ENCODE results near the gene DDRGK1. TPM values are rescaled to one million over a fixed set of nuclear protein-coding genes. Genes with fewer than 3 reads are reported as not detected.
"Not testable (repeated sequence)": the region's sequence is repeated elsewhere in the genome, so short reads cannot be mapped to it uniquely, and the experiment has no call there.

The DDRGK1 gene
- total RNA-seq, 3 donors from 2014 or later, result 65.4 to 75.8 (median 68.9) TPM

DNA sequence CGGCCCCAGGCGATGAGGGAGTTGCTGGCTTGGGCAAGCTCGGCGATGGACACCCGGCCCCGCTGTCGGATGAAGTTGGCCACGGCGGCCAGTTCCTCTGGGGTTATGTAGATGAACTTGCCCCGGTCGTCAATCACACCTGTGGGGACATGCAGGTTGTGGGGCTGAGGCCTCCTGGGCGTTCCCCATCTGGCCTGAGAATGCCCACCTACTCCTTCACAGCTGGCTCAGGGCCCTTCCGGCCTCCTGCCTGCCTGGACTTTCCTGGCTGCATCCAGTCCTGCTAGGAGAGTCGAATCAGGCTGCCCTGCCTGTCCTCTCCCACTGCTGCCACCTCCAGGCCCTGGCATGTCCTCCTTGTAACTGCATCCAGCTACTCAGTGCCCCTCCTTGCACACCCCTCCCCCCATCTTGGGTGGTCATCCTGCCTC is 13.8 kb downstream of the DDRGK1 start:
- Mint-ChIP-seq H3K27me3 (ENCODE audit: low read depth) (no peaks in the 10 kb centered on the region), H3K4me1 (ENCODE audit: low read depth) (peaks cover 3% of the 10 kb centered on the region), H3K9me3 (no peaks in the 10 kb centered on the region), H3K36me3 (ENCODE audit: insufficient read depth) (peaks cover 24% of the 10 kb centered on the region), H3K4me3 (no peak overlapping the region)
- DNase-seq (no peak), ATAC-seq (no peak)

DNA sequence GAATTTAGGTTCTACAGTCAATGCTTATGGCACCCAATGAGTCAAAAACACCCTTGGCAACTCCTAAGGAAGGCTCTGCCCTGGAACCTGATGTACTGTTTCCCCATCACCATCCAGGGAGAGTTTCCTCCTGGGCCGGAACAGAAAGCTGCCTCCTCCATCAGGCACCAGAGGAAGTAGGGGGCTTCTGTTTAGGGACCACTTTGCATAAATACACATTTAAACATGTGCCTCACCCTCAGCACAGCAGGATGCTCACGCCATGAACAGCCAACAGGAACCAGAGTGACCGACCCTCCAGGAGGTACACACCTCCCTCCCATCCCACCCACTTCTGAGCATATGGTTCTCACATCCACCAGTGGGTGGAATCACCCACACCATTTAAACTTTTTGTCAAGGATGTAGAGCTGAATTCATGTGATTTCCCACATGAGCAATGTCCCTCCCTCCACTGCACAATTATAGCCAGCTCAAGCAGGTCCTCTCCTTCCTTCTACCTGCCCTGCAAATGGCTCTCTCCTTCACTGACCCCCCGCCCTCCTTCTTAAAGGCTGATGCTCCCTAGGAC is 14.8 kb downstream of the DDRGK1 start:
- DNase-seq, result no peak
- ATAC-seq, result no peak
- H3K4me3 Mint-ChIP-seq, result no peak overlapping the region
- H3K9me3 Mint-ChIP-seq, result no peaks in the 10 kb centered on the region
- peaks cover 17% of the 10 kb centered on the region for H3K36me3 Mint-ChIP-seq (ENCODE audit: insufficient read depth)
- no peaks in the 10 kb centered on the region for H3K27me3 Mint-ChIP-seq (ENCODE audit: low read depth)
- H3K4me1 Mint-ChIP-seq (ENCODE audit: low read depth), result no peaks in the 10 kb centered on the region

DNA sequence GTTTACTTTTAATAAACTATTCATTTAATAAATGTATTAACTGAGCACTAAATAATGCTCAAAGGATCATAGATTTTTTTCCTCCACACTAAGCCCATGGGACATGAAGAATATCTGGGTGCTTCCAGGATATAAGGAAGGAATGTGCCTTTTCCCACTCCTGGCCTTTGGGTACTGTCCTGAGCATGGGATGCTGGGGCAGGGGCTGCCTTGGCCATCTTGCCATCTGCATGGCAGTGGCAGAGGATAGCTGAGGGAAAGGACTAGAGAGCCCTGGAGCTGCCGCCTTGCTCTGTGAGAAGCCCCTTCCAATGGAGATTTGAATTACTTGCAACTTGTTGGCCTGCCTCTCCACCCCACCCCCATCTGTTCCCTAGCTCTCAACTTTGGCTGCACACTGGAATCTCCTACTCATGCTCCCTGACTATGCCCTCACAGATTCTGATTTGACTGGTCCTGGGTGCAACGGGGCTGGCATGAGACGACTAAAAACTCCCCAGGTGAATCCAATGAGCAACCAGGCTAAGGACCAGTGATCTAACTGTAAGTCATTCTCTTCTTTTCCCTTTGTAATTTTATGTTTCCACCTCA is 15.6 kb downstream of the DDRGK1 start:
- ATAC-seq, result no peak

DNA sequence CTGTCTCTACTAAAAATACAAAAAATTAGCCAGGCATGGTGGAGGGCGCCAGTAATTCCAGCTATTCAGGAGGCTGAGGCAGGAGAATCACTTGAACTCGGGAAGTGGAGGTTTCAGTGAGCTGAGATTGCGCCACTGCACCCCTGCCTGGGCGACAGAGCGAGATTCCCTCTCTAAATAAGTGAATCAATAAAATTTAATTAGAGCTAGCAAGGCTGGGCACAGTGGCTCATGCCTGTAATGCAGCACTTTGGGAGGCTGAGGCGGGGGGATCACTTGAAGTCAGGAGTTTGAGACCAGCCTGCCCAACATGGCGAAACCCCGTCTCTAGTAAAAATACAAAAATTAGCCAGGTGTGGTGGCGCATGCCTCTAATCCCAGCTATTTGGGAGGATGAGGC is 16.6 kb downstream of the DDRGK1 start:
- H3K4me1 Mint-ChIP-seq (ENCODE audit: low read depth); H3K27me3 Mint-ChIP-seq (ENCODE audit: low read depth); ATAC-seq; H3K9me3 Mint-ChIP-seq; DNase-seq; H3K4me3 Mint-ChIP-seq: not testable (repeated sequence)
- peaks cover 17% of the 10 kb centered on the region for H3K36me3 Mint-ChIP-seq (ENCODE audit: insufficient read depth)

More for the DNA sequence above, 15.6 kb downstream of the DDRGK1 start:
- no peak overlapping the region for H3K4me3 Mint-ChIP-seq
- no peak for DNase-seq
- H3K27me3 Mint-ChIP-seq (ENCODE audit: low read depth), result no peaks in the 10 kb centered on the region
- no peaks in the 10 kb centered on the region for H3K4me1 Mint-ChIP-seq (ENCODE audit: low read depth)
- H3K36me3 Mint-ChIP-seq (ENCODE audit: insufficient read depth), result peaks cover 17% of the 10 kb centered on the region
- no peaks in the 10 kb centered on the region for H3K9me3 Mint-ChIP-seq

DNA sequence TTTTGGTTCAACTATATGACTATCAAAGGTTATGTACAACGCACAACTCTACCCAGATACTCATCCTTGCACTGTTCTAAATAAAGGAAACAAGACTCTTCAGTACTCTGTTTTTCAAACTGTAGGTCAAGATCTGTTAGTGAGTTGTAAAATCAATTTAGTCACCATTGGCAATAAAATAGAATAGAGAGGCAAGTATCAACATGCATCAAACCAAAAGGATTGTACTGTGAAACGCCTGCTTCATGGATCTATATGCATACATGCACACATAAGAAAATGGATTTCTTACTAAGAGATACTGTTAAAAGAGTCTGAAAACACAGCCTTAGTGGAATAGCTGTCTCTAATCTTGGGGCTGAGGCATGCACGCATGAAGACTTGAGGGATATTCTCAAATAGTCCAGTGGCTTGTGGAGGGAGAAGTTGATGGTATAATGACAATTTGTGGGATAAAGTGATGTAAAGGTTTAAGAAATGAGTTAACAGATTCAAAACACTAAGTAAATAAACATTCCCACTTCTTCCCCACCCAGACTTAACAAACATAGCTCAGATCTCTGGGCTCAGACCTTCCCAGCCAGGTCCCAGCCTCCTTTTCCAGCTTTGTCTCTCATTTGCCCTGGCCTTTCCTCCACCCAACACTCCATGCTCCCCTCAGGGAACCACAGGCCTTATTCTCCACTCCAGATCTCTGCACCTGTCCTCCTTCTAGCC is 20.4 kb downstream of the DDRGK1 start:
- no peaks in the 10 kb centered on the region for H3K9me3 Mint-ChIP-seq
- H3K4me3 Mint-ChIP-seq, result no peak overlapping the region
- H3K36me3 Mint-ChIP-seq (ENCODE audit: insufficient read depth), result no peaks in the 10 kb centered on the region
- H3K4me1 Mint-ChIP-seq (ENCODE audit: low read depth), result no peaks in the 10 kb centered on the region
- ATAC-seq (no peak), DNase-seq (no peak)
- H3K27me3 Mint-ChIP-seq (ENCODE audit: low read depth), result no peaks in the 10 kb centered on the region

DNA sequence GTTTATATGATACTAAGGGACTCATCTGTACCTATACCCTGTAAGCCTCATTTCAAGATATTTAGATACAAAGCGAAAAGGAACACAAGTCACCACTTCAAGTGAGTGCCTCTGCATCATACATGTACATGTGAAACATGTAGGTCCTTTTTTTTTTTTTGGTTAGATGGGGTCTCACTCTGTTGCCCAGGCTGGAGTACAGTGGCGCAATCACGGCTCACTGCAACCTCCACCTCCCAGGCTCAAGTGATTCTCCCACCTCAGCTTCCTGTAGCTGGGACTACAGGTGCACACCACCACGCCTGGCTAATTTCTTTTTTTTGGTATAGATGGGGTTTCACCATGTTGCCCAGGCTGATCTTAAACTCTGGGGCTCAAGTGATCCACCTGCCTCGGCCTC is 22.1 kb downstream of the DDRGK1 start:
- H3K9me3 Mint-ChIP-seq, result not testable (repeated sequence)

DNA sequence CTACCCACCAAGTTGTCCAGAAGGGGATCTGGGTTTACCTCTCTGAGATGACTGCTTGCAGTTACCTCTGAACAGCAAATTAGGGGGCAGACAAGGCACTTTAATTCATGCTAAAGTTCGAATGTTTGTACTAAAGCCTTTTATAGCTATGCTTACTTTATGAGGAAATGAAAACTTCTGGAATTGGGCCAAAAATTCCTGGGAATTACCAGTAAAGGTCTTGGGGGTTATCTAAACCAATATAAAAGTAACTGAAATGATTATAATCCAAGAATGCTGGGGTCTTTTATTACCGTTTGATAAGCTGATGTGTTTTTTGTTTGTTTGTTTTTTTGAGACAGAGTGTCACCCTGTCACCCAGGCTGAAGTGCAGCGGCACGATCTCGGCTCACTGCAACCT is 23.2 kb downstream of the DDRGK1 start:
- H3K4me1 Mint-ChIP-seq (ENCODE audit: low read depth), result no peaks in the 10 kb centered on the region
- ATAC-seq (no peak), DNase-seq (no peak)

More for the DNA sequence above, 22.1 kb downstream of the DDRGK1 start:
- not testable (repeated sequence) for H3K27me3 Mint-ChIP-seq (ENCODE audit: low read depth); H3K36me3 Mint-ChIP-seq (ENCODE audit: insufficient read depth); DNase-seq; H3K4me3 Mint-ChIP-seq; H3K4me1 Mint-ChIP-seq (ENCODE audit: low read depth); ATAC-seq

DNA sequence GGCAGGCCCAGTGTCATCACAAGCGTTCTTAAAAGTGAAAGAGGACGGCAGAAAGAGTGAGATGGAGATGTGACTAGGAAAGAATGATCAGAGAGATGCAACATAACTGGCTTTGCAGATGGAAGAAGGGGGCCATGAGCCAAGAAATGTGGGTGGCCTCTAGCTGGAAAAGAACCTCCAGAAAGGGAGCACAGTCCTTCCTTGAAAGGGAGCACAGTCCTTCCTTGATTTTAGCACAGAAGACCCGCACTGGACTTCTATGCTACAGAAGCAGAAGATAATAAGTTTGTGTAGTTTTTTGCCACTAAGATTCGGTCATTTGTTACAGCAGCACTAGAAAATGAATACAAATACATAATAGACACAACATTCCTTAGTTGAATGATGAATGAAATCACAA is 24.2 kb downstream of the DDRGK1 start:
- no peaks in the 10 kb centered on the region for H3K9me3 Mint-ChIP-seq
- ATAC-seq (no peak), DNase-seq (no peak)
- H3K4me1 Mint-ChIP-seq (ENCODE audit: low read depth), result no peaks in the 10 kb centered on the region
- no peak overlapping the region for H3K4me3 Mint-ChIP-seq
- peaks cover 2% of the 10 kb centered on the region for H3K27me3 Mint-ChIP-seq (ENCODE audit: low read depth)
- H3K36me3 Mint-ChIP-seq (ENCODE audit: insufficient read depth), result no peaks in the 10 kb centered on the region

More for the DNA sequence above, 23.2 kb downstream of the DDRGK1 start:
- H3K4me3 Mint-ChIP-seq, result no peak overlapping the region
- no peaks in the 10 kb centered on the region for H3K9me3 Mint-ChIP-seq
- H3K36me3 Mint-ChIP-seq (ENCODE audit: insufficient read depth), result no peaks in the 10 kb centered on the region
- no peaks in the 10 kb centered on the region for H3K27me3 Mint-ChIP-seq (ENCODE audit: low read depth)

DNA sequence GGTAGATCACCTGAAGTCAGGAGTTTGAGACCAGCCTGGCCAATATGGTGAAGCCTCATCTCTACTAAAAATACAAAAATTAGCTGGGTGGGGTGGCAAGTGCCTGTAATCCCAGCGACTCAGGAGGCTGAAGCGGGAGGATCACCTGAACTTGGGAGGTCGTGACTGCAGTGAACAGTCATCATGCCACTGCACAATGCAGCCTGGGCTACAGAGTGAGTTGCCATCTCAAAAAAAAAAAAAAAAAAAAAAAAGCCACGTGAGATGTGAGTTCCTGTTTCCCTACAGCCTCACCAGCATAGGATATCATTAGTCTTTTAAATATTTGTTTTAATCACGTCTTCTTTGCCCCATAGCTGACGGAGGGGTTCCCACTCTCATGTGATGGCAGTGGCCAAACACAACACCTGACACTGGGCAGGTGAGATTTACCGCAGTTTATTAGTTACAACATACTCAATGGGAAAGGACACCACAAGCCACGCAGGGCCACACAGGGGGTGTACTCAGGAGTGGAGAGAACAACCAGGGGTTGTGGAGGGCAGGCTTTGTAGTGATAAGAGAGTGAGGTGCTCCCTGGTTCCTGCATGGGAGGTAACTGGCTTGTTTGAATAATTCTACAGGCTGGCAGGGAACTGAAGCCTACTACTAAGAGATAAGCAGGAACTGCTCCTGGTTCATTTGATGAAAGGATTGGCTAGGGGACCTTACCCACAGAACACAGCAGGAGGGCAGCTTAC is 26.6 kb downstream of the DDRGK1 start:
- ATAC-seq, result no peak
- DNase-seq, result no peak
- Mint-ChIP-seq H3K36me3 (ENCODE audit: insufficient read depth) (no peaks in the 10 kb centered on the region), H3K27me3 (ENCODE audit: low read depth) (peaks cover 12% of the 10 kb centered on the region), H3K9me3 (no peaks in the 10 kb centered on the region), H3K4me1 (ENCODE audit: low read depth) (peaks cover 5% of the 10 kb centered on the region), H3K4me3 (no peak overlapping the region)

DNA sequence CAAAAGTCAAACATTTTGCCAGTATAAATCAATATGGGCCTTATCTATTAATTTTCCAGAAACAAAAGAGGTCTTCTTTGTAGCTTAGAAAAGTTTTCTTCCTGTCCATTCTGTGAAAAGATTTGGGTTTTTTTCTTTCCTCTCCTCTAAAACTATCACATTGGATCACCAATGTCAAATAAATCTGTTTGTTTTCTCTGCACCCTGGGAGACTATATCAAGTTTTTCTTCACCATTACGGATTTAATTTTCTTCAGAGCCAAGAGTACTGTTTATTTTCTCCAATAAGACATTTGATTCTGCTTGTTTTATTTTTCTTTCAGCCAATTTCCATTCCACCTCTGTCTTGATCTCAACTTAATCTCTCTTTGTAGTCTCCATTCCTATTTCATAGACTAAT is 29.2 kb downstream of the DDRGK1 start:
- Mint-ChIP-seq H3K9me3 (no peaks in the 10 kb centered on the region), H3K4me3 (no peak overlapping the region)
- no peak for ATAC-seq

DNA sequence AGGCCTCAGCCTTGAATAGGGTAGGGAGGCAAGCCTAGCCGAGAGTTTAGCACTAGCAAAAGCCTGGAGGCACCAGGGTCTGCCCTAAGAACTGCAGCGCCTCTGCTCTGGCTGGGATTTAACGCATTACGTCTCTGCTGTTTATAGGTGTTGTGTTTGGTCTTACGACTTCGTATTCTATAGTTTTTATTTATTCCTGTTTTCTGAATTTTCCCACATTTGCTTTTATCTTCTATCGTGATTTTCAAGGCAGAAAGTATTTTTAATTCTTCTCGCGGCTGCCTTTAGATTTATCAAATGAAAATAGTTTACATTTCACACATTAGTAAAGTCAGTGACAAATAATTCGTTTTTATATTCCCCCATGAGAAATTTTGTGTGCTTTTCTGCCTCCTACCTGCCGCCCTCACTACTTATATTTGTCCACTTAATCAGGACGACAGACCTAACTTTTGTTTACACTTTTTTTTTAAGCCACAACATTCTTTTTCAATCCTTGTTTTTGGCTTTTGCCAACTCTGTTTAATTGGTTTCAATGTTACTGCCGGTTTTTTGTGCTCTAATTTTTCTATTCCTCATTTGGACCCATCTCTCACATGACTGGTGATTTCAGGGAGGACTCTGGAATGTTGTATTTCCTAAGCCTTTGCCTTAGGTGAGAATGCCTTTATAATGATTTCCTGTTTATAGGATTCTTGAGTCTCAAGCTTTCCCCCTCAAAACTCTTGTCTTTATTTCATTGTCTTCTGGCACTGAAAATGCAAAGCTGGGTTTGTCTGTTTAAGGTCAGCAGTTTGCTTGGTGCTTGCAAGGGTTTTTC is 29.8 kb downstream of the DDRGK1 start:
- ATAC-seq (no peak), DNase-seq (no peak)
- H3K9me3 Mint-ChIP-seq, result no peaks in the 10 kb centered on the region
- H3K4me1 Mint-ChIP-seq (ENCODE audit: low read depth), result peaks cover 10% of the 10 kb centered on the region
- no peaks in the 10 kb centered on the region for H3K36me3 Mint-ChIP-seq (ENCODE audit: insufficient read depth)
- H3K4me3 Mint-ChIP-seq, result peak overlapping the region; percentile 84
- peaks cover 20% of the 10 kb centered on the region for H3K27me3 Mint-ChIP-seq (ENCODE audit: low read depth)

More for the DNA sequence above, 29.2 kb downstream of the DDRGK1 start:
- H3K27me3 Mint-ChIP-seq (ENCODE audit: low read depth), result peaks cover 18% of the 10 kb centered on the region
- peaks cover 10% of the 10 kb centered on the region for H3K4me1 Mint-ChIP-seq (ENCODE audit: low read depth)
- no peak for DNase-seq
- no peaks in the 10 kb centered on the region for H3K36me3 Mint-ChIP-seq (ENCODE audit: insufficient read depth)

DNA sequence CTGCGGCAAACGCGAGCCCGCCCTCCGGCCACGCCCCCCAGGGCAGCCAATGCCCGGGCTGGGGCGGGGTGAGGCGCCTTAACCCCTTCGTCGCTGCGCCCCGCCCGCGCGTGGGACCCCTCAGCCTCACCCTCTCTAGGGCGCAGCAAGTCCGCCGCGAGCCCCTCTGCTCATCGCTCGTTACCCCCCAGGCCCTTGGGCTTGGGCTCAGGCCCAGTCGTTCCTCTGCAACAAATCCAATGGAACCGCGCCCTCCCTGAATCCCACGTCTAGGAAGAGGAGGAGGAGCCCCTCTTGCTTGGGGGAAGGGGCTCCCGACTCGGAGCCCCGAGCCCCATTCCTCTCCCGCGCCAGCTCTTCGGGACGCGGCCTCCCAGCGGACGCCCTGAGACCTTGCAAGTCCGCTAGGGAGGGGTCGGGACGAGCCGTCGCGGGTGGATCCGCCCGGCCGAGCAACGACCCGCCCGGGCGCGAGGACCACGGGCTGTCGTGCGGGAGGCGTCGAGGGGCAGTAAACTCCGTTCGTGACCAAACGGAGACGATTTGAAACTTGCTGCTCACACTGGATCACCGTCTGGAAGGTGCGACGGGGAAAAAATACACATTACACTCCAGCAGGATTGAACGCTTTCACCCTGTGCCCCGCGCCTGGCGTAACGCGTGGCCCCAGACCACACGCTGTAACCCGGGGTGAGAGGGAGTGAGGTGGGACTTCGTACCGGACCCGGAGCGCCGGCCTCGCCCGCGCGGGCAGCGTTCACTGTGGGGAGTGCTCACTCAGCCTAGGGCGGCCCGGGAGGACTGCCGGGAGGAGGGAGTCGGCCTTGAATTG is 30.7 kb downstream of the DDRGK1 start:
- ATAC-seq, result peak; percentile 94 to 95
- peaks cover 26% of the 10 kb centered on the region for H3K27me3 Mint-ChIP-seq (ENCODE audit: low read depth)
- H3K36me3 Mint-ChIP-seq (ENCODE audit: insufficient read depth), result peaks cover 1% of the 10 kb centered on the region
- peak; percentile 91 for DNase-seq
- H3K4me3 Mint-ChIP-seq, result peak overlapping the region; percentile 84
- H3K4me1 Mint-ChIP-seq (ENCODE audit: low read depth), result peaks cover 10% of the 10 kb centered on the region
- no peaks in the 10 kb centered on the region for H3K9me3 Mint-ChIP-seq

DNA sequence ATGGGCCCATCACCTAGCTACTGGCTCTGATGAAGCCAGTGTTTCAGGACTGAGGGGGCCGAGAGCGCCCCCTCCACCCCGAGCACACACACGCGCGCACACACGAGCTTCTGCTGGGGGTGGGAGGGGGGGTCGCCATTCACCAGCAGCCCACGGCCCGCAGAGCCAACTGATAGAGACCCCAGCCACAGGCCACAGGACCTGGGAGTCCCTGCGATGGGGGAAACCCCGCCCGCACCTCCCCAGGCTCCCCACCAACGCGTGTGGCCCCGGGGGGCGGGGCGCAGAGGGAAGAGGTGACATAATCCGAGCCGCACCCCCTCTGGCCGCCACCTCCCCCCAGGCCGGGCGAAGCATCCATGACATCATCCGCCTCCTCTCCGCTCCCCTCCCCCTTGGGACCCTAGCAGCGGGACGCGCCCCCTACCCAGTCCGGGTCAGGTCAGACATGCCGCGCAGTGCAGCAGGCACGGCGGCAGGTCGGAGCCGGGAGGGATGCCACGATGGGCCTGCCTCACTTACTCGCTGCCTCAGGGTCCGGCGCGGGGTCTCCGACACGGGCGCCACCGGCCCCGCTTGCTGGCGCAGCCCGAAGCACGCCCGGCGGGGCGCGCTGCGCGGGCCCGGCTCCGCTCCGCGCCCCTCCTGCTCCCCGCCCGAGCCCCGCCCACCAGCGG is 31.4 kb downstream of the DDRGK1 start, which contains the start of gene LZTS3:
LZTS3 (minus strand) TSS at position 617 of the 677 bp plus-strand sequence. CDS start 6,386 bp downstream, outside the sequence.
- Mint-ChIP-seq H3K4me3 (peak within 1 kb of the TSS; percentile 84), H3K9me3 (no peaks in the 10 kb centered on the region), H3K4me1 (ENCODE audit: low read depth) (peaks cover 14% of the 10 kb centered on the region), H3K27me3 (ENCODE audit: low read depth) (peaks cover 32% of the 10 kb centered on the region), H3K36me3 (ENCODE audit: insufficient read depth) (peaks cover 1% of the 10 kb centered on the region)
- DNase-seq (peak; percentile 87), ATAC-seq (peak; percentile 76 to 77)
